NCI-H2227 treated with DMSO at 0.1 percent for 48 hours (cell line): Measurements from ENCODE around the gene TRPM2.

Experiments used
- DNase-seq: peaks from one replicate; lab custom pipeline; 2025; lab: John Stamatoyannopoulos, UW

Gene TRPM2

DNA sequence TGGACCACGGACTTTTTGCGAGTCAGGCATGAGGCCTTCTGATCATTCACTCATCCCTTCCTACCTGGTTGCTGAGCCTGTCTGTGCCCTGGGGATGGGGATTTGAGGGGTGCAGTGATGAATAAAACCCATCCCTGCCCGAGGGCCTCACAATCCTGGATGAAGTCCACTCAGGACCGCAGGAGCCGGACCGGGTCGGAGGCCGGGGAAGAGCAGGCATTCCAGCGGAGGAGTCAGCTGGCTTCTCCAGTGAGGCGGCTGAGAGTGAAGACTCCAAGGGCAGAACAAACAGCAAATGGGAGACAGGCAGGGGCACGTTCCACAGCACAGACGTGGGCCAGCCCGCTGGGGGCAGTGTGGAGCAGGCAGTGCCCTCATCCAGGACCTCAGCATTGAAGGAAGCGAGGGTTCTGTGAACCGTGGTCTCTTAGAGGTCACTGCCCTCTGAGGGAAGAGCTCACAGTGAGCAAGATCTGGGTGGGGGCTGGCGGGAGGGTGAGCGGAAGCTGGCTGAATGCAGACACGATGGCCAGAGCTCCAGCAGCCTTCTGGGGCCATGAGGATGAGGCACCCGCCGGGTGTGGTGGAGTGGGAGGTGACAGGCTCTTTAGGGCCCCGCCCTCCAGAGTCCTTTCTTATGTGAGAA lies 91.0 kb downstream of the TRPM2 start:
- no peak for DNase-seq

DNA sequence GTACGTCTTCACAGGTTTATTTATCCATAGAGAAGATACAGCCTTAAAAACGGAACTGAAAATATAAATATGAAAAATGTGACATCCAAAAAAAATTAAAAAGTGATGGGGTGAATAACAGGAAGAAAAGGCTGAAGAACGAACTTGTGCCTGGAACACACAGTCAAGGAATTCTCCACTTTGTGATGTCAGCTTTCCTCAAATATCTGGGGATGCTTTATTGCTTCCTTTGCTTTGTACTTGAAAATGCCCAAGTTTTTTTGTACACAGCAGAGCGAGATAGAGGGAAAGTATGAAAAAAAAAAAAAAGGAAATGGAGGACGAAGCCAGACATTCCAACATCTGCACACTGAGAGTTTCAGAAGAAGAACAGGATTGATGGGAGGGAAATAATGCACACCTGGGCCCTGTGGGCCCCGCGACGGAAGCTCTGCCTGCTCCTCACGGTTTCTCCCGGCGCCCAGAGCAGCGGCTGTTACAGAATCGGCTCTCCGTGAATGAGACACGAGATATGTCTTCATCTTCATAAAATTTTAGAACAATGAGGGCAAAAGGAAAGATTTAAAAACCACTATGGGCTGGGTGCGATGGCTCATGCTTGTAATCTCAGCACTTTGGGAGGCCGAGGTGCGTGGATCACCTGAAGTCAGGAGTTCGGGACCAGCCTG lies 91.9 kb downstream of the TRPM2 start:
- no peak for DNase-seq

GRCh38 chr21:44448651-44449131 lies 95.3 kb downstream of the TRPM2 start:
- no peak for DNase-seq

DNA sequence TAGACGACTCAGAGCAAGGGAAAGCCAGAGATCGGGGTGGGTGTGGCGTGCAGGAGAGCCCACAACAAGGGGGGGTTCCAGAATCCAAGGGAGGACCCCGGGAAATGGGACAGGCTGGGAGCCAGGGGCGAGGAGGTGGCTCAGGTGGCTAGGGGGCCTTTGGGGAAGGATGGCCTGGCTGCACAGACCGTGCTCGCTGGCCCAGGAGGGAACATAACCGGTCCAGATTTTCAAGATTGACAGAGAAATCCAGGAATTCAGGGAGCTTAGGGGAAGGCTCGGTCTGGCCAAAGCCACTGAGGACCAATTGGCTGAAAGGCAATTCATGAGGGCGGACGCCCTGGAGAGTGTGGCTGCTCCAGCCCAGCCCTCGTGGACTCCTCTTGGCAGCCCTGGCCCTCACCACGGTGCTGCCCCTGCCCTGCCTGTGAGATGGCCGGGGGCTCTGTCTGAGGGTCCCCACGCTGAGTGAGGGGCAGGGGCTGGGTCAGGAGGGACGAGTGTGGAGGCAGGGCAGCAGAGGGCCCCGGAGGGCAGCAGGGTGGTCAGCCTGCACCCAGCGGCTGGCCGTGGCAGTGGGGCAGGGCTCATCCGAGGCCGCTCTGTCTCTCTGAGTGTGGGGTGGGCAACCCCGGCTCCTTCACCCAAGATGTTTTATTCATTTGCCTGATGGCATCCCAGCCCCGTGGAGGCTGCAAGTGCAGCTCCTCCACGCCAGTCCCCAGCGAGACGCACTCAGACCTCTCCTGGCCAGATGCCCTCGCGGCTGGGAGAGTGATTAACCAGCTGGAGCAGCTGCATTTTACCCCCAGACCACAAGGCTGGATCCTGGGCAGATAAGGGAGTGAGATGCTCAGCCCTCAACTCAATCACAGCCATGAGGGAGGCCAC lies 96.3 kb downstream of the TRPM2 start:
- no peak for DNase-seq

DNA sequence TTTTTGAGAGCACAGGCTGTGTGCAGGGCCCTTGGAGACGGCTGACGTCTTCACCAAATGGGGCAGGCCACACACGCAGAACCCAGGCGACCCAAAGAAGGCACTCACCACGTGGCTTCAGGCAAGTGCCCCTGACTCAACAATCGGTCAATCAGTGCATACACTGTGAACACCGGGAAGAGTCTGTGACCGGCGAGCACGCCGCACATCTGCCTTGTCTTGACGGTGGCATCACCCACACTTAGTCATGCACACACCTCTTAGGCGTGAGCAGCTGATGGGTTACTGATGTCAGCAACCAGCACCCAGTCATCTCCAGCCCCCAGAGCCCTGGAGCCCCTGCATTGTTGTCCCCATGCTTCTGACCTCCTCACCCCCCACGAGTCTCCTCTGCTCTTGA lies 97.0 kb downstream of the TRPM2 start:
- DNase-seq = no peak

DNA sequence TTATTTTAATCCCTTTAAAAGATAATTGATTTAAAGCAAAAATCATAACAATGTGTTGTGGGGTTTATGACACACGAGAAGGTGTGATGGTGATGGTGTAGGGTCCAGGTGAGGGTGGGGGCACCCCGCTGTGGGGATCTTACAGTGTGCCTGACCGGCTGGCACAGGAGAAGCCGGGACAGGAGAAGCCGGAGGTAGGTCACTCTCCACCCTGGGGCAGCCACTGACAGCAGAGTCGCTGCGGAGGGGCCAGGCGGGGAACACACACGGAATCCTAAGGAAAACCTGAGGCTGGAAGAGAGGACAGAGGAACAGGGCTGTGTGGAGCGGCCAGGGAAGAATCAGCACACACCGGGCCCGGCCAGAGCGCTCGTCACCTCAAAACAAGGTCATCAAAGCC lies 97.6 kb downstream of the TRPM2 start:
- no peak for DNase-seq

DNA sequence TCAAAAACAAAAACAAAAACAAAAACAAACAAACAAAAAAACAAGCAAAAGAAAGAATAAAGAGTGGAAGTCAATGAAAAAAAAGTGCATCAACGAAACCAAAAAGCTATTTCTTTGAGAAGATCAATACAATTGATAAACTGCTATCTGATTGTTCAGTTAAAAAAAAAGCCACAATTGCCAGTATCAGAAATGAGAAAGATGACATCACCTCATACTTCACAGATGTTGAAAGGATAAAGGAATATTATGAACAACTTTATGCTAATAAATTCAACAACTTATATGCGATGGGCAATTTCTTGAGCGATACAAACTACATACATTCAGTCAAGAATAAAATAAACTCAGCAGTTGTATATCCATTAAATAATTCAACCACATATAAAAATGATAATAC lies 99.7 kb downstream of the TRPM2 start:
- DNase-seq = no peak

GRCh38 chr21:44454058-44454457 lies 100.6 kb downstream of the TRPM2 start:
- DNase-seq = no peak

DNA sequence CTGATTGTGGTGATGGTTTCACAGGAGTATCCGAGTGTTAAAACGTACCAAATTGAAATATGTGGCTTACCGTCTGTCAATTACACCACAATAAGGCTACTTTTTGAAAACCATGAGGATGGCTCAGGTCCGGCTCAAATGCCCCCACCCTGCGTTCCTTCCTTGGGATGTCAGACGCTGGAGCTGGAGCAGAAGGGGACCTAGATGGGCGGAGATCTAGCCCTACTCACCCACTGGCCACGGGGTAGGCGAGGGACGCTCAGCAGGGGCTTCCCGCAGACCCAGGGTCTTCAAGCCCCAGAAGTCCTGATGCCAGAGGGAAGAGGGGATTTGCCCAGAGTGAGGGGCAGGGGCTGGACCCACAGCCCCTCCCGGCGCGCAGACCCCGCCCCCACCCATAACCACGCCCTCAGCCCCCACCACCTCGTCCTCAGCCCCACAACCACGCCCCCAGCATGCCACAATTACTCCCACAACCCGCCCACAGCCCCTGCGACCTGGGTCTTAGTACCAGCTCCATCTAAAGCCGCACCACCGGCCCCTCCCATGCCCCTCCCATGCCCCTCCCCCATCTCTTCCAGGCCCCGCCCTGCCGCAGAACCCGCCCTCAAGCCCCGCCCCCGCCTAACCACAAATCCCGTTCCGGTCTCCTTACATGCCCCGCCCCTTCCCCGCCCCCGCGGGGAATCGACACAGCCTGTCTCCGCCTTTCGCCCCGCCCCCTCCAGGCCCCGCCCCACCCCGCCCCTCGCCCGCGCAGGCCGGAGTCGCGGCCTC lies 101.5 kb downstream of the TRPM2 start, which contains the start of gene LRRC3:
LRRC3 (plus strand) TSS at position 764 of the 777 bp plus-strand sequence. CDS start 1,135 bp downstream, outside the sequence.
- peak; percentile 92 for DNase-seq

GRCh38 chr21:44455524-44456213 lies 102.2 kb downstream of the TRPM2 start:
- DNase-seq = peak; percentile 17

GRCh38 chr21:44456214-44456914 lies 102.9 kb downstream of the TRPM2 start:
- no peak for DNase-seq

GRCh38 chr21:44456915-44457736 lies 103.7 kb downstream of the TRPM2 start:
- no peak for DNase-seq

- no peak for DNase-seq
Observed at GRCh38 chr21:44458971-44459711, 105.7 kb downstream of the TRPM2 start.

- DNase-seq = no peak
Observed at GRCh38 chr21:44459712-44460440, 106.5 kb downstream of the TRPM2 start.

DNA sequence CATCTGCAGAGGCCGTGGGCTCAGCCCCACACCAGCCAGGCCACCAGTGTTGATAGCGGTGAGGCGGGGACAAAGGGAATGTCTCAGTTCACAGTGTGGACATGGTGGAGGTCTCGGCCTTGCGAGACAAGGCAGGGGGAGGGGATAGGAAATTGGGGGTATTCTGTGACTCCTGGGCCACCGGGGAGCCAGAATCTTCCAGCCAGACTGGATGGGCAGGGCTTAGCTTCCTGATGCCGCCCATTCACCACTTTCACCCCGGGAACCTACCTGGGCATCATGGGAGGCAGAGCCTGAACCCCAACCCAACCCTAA lies 107.0 kb downstream of the TRPM2 start:
- no peak for DNase-seq

DNA sequence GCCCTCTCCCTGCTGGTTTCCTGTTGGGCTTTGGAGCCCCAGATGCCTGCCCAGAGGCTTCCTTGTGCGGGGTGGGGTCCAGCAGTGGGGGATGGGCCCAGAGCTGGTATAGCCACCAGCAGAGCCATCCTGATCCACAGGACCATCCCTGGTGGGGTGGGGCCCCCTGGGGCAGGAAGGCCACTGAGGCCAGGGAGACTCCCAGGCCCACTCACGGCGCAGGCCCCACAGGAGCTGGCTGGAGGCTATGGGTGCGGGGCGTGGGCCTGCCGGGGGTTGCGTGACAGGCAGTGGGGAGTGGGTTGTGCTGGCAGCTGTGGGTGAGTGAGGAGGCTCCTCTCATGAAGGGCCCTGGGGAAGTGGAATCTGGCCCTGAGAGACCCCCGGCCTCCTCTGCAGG lies 107.6 kb downstream of the TRPM2 start:
- no peak for DNase-seq

- no peak for DNase-seq
Observed at GRCh38 chr21:44461464-44462001, 108.1 kb downstream of the TRPM2 start.
